Prostate gland (tissue), 2 donors: ENCODE results near the gene SLC6A6.

Experiments
- CTCF ChIP-seq, 4 experiments: fragments of 200-600 bp in 2 of 4; fragments of 450-650 bp in 2 of 4; sonication (generic) in 2 of 4; IDR thresholded peaks; 1 replicate in 3 of 4; 2 replicates in 1 of 4; pipeline ENCODE4 v1.5.1; 2016 to 2019; ENCODE audit warnings: antibody characterized with exemption in 4 of 4, mild to moderate bottlenecking in 2 of 4, moderate library complexity in 2 of 4
- POLR2AphosphoS5 ChIP-seq: sonication (generic); formaldehyde crosslinking; IDR thresholded peaks from one replicate; pipeline ENCODE4 v1.6.1; 2017; ENCODE audit warnings: antibody characterized with exemption

GRCh38 chr3:14503033-14503705 is 100.8 kb downstream of the SLC6A6 start:
- TF ChIP-seq POLR2AphosphoS5 (no peak), CTCF (IDR thresholded peaks at IDR 0.05) (no peak)
